ENCODE results near the gene SEC62. TPM values are rescaled to one million over a fixed set of nuclear protein-coding genes. Genes with fewer than 3 reads are reported as not detected.

The SEC62 gene
- total and polyA plus RNA-seq, 9 of the 15 experiments (the other 6 are each of a cell fraction or from before 2014, with no cell fraction given) = 34.5 to 152 (median 51.8) TPM

GRCh38 chr3:169945313-169945712 lies 21.3 kb upstream of the SEC62 start (continued):
- TF ChIP-seq JUNB (CRISPR knock-in tag; conservative IDR thresholded peaks at IDR 0.05) = no peak
- no peak for TF ChIP-seq HBP1 (CRISPR knock-in tag; IDR thresholded peaks at IDR 0.05)
- no peak for TF ChIP-seq ARID2 (IDR thresholded peaks at IDR 0.05)
- TF ChIP-seq CSDE1 (IDR thresholded peaks at IDR 0.05) = no peak
- no peak for TF ChIP-seq POLR2B (IDR thresholded peaks at IDR 0.05; ENCODE audit: low read depth, partially characterized antibody)
- no peak for TF ChIP-seq ZBTB11 (CRISPR knock-in tag; IDR thresholded peaks at IDR 0.05)
- TF ChIP-seq PTRF (tag; IDR thresholded peaks at IDR 0.05) = no peak
- no peak for TF ChIP-seq ZNF444 (CRISPR knock-in tag; IDR thresholded peaks at IDR 0.05)
- no peak for TF ChIP-seq TCF7L2 (IDR thresholded peaks at IDR 0.05; ENCODE audit: low read depth, low read length)
- TF ChIP-seq ZBTB33 (CRISPR knock-in tag; IDR thresholded peaks at IDR 0.05) = no peak
- TF ChIP-seq ZKSCAN8 (CRISPR knock-in tag; IDR thresholded peaks at IDR 0.05) = no peak
- TF ChIP-seq HOMEZ (CRISPR knock-in tag; IDR thresholded peaks at IDR 0.05) = no peak
- no peak for TF ChIP-seq ZNF133 (CRISPR knock-in tag; IDR thresholded peaks at IDR 0.05)
- TF ChIP-seq RB1 (IDR thresholded peaks at IDR 0.05; ENCODE audit: low read depth) = no peak
- TF ChIP-seq HOXB6 (CRISPR knock-in tag; IDR thresholded peaks at IDR 0.05; ENCODE audit: borderline replicate concordance) = no peak
- peak; percentile 61 for TF ChIP-seq DPF2 (IDR thresholded peaks at IDR 0.05)
- TF ChIP-seq RBFOX2 (IDR thresholded peaks at IDR 0.05; ENCODE audit: low read depth, low read length) = no peak
- no peak for TF ChIP-seq PRMT5 (CRISPR knock-in tag; IDR thresholded peaks at IDR 0.05)
- TF ChIP-seq ZNF589 (CRISPR knock-in tag; IDR thresholded peaks at IDR 0.05; ENCODE audit: low read depth) = no peak
- no peak for TF ChIP-seq THRAP3 (IDR thresholded peaks at IDR 0.05; ENCODE audit: borderline replicate concordance)
- TF ChIP-seq TAL1 (IDR thresholded peaks at IDR 0.05) = no peak
